ENCODE results near the gene ATP23.

ATP23 gene

GRCh38 chr12:57984629-57985151 is 43.3 kb downstream of the ATP23 start:
- DNase-seq, result no peak

GRCh38 chr12:57985685-57986084 is 44.3 kb downstream of the ATP23 start:
- DNase-seq, result no peak

- no peak for DNase-seq
Measured at GRCh38 chr12:57989838-57990237, 48.5 kb downstream of the ATP23 start.

GRCh38 chr12:57990241-57990883 is 49.0 kb downstream of the ATP23 start:
- DNase-seq, result no peak

GRCh38 chr12:57992001-57992400 is 50.6 kb downstream of the ATP23 start:
- DNase-seq, result no peak

GRCh38 chr12:57993030-57993429 is 51.7 kb downstream of the ATP23 start:
- no peak for DNase-seq

GRCh38 chr12:57993834-57994233 is 52.5 kb downstream of the ATP23 start:
- no peak for DNase-seq

- no peak for DNase-seq
Measured at GRCh38 chr12:57996520-57996919, 55.2 kb downstream of the ATP23 start.

GRCh38 chr12:57998251-57998650 is 56.9 kb downstream of the ATP23 start:
- DNase-seq, result no peak

GRCh38 chr12:58000499-58000898 is 59.1 kb downstream of the ATP23 start:
- no peak for DNase-seq

- DNase-seq, result no peak
Measured at GRCh38 chr12:58007875-58008274, 66.5 kb downstream of the ATP23 start.

- no peak for DNase-seq
Measured at GRCh38 chr12:58008634-58009033, 67.3 kb downstream of the ATP23 start.
